Inflammatory macrophage (primary cell): ENCODE results near the gene LEAP2.
"Not testable (repeated sequence)": the region's sequence is repeated elsewhere in the genome, so short reads cannot be mapped to it uniquely, and the experiment has no call there.

ENCODE experiments used
- DNase-seq, 2 donors: peaks; one replicate each; pipeline ENCODE4 v3.0.0-alpha.2; 2020 to 2022

LEAP2 gene

DNA sequence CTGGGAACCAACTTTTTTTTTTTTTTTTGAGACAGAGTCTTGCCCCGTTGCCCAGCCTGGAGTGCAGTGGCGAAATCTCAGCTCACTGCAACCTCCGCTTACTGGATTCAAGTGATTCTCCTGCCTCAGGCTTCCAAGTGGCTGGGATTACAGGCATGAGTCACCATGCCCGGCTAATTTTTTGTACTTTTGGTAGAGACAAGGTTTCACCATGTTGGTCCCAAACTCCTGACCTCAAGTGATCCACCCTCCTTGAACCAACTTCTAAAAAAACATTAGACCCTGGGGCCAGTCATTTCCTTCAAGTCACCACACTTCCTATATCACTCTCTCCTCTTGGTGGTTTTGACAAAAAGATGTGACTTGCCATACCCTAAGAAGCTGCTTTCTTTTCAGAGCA lies 32.2 kb upstream of the LEAP2 start:
- peak; percentile 30 to 69 for DNase-seq

DNA sequence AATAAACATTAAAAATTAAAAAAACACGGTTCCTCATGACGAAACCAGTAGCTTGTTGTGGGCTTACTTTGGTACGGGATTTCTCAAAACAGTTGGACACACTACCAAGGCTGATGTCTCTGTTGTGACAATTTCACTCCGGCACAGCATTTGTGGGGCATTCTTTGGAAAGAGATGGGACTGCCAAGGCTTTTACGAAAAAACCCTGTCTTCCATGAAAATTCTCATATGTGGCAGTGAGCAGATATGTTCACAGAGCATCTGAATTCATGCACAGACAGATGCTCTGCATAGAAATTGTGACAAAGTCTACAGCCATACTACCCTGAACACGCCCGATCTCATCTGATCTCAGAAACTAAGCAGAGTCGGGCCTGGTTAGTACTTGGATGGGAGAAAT lies 25.2 kb upstream of the LEAP2 start:
- peak in 1 of 2 donors; percentile 2 for DNase-seq

DNA sequence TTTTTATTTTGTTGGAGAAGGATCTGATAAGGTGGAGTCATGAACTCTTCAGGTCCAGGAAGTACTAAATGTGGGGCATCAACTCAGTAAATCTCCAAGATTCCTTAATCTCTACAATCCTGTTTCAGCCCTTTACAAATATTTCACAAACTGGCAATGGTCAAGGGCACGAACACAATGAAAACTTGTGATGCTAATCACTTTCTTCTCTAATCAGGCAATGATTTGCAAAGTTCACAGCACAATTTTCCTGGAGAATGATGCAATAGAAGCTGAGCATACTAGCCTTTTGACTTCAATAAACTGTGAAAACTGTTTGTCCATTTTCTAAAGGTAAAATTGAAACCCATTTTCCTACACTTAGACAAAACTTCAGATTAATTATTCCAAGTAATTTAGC lies 24.1 kb upstream of the LEAP2 start:
- no peak for DNase-seq

DNA sequence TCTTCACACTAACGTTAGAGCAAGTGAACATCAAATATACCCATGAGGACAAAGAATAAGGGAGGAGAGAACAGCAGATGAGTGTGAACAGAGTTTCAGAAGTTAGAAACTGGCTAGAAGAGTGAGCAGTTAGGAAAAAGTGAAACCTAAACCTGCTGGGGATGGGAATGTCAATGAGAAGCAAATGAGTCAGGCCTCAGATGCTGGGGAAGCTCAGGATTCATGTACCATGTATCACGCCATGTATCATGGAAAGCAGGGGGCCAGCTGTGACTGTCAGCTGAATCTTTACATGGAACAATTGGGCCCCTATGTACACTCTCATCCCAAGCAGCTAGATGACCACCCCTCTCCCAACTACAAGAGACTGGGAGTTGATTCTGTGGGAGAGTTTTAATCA lies 23.4 kb upstream of the LEAP2 start:
- DNase-seq: no peak

- no peak for DNase-seq
Measured at GRCh38 chr5:132853323-132853722, 20.1 kb upstream of the LEAP2 start.

GRCh38 chr5:132853790-132854189 lies 19.7 kb upstream of the LEAP2 start:
- no peak for DNase-seq

DNA sequence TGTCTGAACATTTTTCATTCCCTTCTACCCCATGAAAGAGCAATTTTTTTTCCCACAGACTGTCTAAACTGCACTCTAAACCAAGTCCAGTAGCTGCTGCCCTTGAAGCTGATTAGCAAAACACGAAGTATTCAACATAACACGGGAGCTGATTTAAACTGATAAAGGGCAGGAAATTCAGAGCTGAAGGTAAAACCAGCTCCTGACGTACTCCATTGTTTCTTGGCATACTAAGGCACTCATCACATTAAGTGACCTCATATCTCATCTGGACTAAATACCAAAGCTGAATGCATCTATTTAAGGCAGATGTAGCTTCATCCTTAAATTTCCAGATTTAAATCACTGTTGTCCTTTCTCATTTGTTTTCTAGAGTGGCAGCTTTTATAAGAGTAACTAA lies 19.2 kb upstream of the LEAP2 start:
- no peak for DNase-seq

- not testable (repeated sequence) for DNase-seq
Measured at GRCh38 chr5:132854992-132855391, 18.5 kb upstream of the LEAP2 start.

- DNase-seq: no peak
Measured at GRCh38 chr5:132856011-132856410, 17.5 kb upstream of the LEAP2 start.

- no peak for DNase-seq
Measured at GRCh38 chr5:132859889-132860437, 13.5 kb upstream of the LEAP2 start.

GRCh38 chr5:132860742-132861141 lies 12.7 kb upstream of the LEAP2 start:
- DNase-seq: no peak

GRCh38 chr5:132865668-132866341 lies 7.7 kb upstream of the LEAP2 start:
- DNase-seq: no peak

- DNase-seq: peak; percentile 99
Measured at GRCh38 chr5:132866342-132867045, 7.0 kb upstream of the LEAP2 start, which contains the start of the genes GDF9 and UQCRQ. Gene GDF9, minus strand, starts transcription at chr5:132866469. Its CDS starts 1,936 bp downstream, at chr5:132864533. Gene UQCRQ, plus strand, starts transcription at chr5:132866642. Its CDS starts 240 bp downstream, at chr5:132866882.

- DNase-seq: no peak
Measured at GRCh38 chr5:132867046-132867451, 6.4 kb upstream of the LEAP2 start.

- DNase-seq: no peak
Measured at GRCh38 chr5:132868754-132869153, 4.7 kb upstream of the LEAP2 start.

DNA sequence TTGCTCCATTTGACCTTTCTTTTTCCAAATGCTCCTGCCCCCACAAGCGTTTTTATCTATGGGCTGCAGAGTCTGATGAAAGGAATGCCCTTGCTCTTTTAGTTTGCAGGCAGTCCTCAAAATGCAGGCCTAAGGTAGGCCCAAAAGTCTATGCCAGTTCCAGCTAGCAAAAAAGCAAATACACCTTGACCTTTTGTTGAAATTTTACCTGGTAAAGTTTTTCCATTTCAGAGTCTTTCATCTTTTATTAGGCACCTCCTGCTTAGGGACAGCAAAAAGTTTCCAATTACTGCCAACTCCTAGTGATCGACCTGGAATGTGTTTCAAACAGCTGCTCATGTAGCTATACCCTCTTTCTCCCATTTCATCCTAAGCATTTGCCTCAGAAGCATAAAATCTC lies 2.7 kb upstream of the LEAP2 start:
- no peak for DNase-seq

DNA sequence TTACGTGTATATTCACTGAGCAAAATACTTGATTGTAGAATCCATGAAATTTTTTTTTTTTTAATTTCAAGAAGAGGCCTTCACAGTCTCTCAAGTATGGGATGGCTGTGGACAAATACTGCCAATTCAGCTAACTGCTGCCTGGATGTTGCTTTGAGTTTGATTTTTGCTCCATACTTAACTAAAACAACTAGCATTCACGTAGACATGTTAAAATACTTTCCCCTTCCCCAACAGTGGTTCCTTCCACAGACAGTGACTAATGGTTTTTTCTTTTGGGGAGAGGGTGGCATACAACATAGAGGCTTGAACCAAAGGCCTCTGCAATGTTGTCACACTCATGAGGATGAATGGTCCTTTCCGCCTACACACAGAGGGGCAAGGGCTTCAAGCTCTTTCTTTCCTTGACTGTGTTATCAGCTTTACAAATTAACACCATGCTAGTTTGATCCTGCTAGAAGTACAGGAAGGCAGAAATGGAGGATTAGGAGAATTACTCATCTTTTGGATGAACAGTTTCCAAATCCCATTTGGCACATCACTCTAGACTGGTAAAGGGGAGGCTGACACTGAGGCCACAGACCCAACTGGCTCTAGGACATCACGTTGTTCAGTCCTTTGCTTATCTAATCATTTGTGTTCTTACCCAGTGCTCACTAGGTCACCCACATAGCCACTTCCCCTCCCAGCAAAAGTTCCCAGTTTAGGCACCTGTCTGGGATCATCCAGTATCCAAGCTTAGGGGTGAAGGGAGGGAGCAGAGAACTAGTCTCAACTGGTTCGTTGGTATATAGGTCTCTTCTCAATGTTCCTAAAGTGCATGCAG lies 1.8 kb upstream of the LEAP2 start:
- DNase-seq: no peak

DNA sequence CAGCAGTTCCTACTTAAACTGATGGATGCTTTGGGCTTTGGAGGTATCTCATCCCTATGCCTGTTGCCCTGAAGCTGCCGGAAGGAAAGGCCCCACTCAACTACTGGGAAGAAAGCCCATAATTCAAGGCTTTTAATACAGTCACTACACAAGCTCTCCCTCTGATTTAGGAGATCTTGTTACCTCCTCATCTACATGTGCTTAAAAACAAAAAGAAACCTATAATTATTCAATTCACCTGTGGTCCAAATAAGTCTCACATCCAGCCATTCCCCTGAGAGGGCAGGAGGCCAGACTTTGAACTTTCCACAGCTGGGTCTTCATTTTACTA lies 715 bp upstream of the LEAP2 start:
- no peak for DNase-seq

GRCh38 chr5:132873930-132874271 lies 433 bp downstream of the LEAP2 start:
- DNase-seq: no peak

DNA sequence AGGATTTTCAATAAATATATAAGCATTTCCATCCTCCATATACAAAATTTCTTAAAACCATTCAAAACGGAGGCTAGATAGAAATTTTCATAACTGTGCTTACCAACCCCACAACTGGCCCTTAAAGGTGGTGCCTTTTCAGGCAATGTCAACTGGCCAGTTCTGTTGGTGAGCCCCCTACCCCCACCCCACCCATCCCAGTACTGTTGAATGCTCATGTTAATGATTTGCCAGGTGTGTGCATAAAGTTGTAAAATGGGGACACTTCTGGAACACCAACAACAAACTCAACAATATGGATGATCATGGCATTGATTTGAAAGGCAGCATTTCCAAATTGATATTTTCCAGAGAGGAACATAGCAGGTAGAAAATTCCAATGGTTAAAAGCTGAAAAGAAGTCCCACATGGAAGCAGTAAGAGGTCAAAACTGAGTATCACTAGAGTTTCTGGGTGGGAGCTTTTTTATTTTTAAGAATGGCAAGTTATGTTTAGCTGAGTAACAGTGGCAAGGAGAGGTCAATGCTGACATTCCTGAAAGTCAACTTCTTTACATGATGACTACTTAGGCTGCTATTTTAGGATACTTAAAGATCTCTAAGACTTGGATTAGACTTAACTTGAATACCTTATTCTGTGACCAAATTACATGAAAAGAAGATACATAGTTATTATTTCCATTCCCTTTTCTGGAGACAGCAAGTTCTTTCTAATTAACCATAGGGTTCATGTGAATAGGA lies 2.7 kb downstream of the LEAP2 start:
- DNase-seq: no peak

GRCh38 chr5:132877466-132877865 lies 4.0 kb downstream of the LEAP2 start:
- DNase-seq: no peak

GRCh38 chr5:132877938-132878337 lies 4.5 kb downstream of the LEAP2 start:
- DNase-seq: no peak
